NCI-H510A (cell line): ENCODE measurements around the gene CRB3.
A peak's percentile ranks its signal among the peaks of the same experiment; 100 is the strongest.

ENCODE experiments used
- DNase-seq: peaks from one replicate; lab custom pipeline; 2025; lab: John Stamatoyannopoulos, UW

The CRB3 gene

GRCh38 chr19:6433165-6433564 is 30.9 kb upstream of the CRB3 start:
- DNase-seq, result no peak

GRCh38 chr19:6433663-6434062 is 30.4 kb upstream of the CRB3 start, which contains the start of gene SLC25A41:
TSS of gene SLC25A41 (minus strand) at chr19:6433763. CDS start at chr19:6433693, 70 bp downstream.
- no peak for DNase-seq

- no peak for DNase-seq
Measured at GRCh38 chr19:6439743-6440142, 24.3 kb upstream of the CRB3 start.

DNA sequence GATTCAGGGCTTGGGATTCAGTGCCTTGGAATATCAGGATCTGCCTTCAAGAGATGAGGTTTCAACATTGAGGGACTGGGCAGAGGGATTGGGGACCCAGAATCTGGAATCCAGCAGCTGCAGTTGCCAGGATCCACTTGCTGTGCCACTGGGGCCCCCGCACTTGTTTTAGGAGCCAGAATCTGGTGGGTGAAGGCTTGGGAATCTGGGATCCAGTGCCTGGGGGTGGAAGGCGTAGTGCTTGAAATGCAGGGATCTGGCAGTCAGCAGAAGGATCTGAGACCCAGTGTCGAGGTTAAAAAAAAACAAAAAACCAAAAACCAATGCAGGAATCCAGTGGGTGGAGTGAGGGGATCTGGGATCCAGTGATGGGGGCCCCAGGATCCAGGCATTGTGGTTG is 23.2 kb upstream of the CRB3 start:
- DNase-seq, result no peak

- no peak for DNase-seq
Measured at GRCh38 chr19:6442087-6442688, 21.9 kb upstream of the CRB3 start.

DNA sequence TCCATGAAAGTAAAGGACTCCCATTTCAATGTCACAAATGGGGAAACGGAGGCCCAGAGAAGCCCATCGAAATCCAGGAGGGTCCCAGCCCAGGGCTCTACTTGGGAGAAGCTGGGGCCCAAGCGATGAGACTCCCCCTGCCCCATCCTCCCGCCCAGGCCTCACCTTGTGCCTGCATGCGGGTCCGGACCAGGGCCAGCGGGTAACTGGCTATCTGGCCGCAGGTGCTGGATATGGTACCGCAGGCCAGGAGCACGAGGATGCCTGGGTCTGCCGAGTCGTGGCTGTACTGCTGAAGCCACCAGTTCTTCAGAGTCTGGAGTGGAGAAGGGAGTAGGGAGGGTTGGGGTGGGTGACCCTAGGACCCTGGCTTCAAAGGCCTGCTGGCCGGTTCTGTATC is 20.1 kb upstream of the CRB3 start:
- no peak for DNase-seq

GRCh38 chr19:6446452-6446851 is 17.6 kb upstream of the CRB3 start:
- no peak for DNase-seq

DNA sequence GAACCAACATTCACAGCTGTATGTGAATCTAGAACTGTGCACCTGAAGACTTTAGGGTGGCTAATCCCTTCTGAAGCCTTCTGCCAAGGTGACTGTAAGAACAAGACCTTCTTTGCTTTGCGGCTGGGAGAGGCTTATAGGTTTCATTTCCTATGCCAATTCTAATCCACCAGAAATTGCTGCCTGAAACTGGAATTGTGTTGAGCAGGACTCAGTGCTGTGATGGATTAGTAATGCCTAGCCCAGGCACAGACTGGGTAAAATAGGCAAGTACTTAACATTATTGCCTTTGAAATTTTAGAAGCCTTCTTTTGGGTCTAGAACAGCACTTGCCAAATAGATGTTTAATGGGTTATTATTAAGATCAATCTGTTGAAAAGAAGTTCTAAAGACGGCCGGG is 16.0 kb upstream of the CRB3 start:
- DNase-seq, result no peak

- no peak for DNase-seq
Measured at GRCh38 chr19:6450166-6450565, 13.9 kb upstream of the CRB3 start.

- no peak for DNase-seq
Measured at GRCh38 chr19:6451583-6452222, 12.4 kb upstream of the CRB3 start.

- no peak for DNase-seq
Measured at GRCh38 chr19:6452223-6452614, 11.9 kb upstream of the CRB3 start.

DNA sequence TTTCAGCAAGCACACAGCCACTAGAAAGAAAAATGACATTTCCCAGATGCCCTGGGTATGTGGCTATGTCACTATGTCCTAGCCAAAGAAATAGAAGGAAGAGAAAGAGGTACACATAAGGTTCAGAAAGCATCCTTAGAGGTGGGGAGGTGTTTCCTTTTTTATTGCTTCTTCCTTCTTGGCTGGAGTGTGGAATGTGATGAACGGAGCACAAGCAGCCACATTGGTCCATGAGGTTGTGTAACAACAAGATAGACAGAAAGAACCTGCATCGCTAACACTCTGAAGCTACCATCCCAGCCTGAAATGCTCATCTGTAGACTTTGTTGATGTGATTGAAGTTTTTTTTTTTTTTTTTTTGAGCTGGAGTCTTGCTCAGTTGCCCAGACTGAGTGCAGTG is 11.2 kb upstream of the CRB3 start:
- no peak for DNase-seq

GRCh38 chr19:6453951-6454565 is 10.0 kb upstream of the CRB3 start:
- DNase-seq, result no peak

DNA sequence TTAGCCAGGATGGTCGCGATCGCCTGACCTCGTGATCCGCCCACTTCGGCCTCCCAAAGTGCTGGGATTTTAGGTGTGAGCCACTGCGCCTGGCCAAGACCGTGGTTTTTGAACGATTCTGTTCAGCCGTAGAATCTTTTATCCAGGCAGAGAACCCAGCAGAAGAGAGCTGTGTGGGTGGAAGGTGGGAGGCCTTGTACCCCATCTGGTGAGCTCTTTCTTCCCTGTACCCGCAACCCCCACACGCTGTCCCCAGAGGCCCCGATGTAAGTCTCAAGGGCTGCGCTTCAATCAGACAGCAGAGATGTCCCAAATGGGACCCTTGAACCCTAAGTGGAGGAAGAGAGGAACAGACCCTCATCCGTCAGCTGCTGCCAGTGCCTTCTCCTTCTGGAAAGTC is 8.1 kb upstream of the CRB3 start:
- DNase-seq, result no peak

- DNase-seq, result no peak
Measured at GRCh38 chr19:6457958-6458694, 5.9 kb upstream of the CRB3 start.

- no peak for DNase-seq
Measured at GRCh38 chr19:6458695-6459261, 5.3 kb upstream of the CRB3 start.

DNA sequence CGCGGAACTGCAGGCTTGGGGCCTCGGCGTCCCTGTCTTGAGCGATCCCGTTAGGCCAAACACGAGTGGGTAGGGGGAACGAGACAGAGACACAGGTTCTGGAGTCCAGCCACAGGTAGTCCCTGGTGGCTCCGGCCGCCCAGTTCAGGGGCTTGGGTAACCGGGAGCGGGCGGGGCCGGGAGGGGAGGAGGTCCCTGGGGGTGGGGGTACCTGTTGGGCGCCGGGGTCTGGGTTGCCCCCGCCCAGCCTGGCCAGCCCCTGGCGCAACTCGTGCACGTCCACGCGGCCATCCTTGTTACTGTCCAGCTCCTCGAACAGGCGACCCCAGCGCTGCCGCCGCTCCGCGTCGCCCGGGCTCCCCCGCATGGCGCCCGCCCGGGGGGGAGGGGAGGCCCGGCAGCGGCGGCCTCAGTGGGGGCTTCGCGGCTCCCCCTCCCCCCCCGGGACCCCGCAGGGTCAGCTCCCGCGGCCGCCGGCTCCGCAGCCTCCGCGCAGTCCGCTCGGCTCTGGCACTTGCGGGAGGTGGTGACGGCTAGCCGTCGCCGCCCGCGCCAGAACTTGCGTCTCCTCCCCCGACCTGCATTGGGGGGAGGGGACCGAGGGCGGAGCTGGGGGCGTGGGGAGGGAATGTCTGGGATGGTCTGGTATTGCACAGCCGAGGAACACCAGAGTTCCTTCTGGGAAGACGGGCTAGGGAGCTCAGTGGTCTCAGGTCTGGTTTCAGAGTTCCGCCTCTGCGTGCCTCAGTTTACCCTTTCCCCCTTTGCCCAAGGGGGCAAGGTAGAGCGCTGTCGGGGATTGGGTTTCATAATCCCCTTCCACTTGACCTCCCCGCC is 4.6 kb upstream of the CRB3 start, which contains the start of gene SLC25A23:
Gene SLC25A23 (minus strand): TSS at position 531 of the 837 bp plus-strand sequence. CDS start 164 bp downstream, at position 367.
- DNase-seq, result peak; percentile 22

DNA sequence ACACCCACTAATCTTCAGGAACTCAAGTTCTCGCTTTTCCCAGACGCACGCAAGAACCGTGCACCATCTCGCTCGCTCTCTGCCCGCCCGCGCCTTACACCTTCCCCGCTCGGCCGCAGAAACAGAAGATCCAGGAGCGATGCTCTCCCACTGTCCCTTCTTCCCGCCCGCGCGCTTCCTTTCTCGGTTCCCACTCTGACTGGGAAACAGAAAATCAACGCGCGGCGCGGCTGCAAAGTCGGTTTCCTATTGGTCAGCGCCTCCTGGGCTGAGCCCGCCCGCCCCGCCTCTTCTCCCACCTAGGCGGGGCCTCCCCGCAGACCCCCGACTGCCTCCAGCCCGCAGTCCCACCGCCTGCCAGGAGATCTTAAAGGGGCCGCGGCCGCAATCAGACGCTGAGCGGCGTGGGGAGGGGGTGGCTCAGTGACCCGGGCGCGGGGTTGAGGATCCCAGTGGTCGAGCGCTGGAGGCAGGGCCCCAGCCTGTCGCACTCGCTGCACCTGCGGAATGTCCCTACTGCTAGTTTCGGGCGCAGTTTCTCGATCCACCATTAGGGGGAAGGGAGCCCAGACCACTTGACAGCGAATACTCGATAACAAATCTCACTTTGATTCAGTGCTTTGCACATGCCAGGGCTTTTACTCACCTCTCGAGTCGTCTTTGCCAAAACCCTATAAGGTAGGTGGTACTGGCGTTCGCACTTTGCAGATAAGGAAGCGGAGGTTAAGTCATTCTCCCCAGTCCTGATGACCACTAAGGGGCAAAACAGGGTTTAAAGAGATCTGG is 3.8 kb upstream of the CRB3 start:
- DNase-seq, result peak; percentile 97

- no peak for DNase-seq
Measured at GRCh38 chr19:6465006-6465405, 935 bp downstream of the CRB3 start.

DNA sequence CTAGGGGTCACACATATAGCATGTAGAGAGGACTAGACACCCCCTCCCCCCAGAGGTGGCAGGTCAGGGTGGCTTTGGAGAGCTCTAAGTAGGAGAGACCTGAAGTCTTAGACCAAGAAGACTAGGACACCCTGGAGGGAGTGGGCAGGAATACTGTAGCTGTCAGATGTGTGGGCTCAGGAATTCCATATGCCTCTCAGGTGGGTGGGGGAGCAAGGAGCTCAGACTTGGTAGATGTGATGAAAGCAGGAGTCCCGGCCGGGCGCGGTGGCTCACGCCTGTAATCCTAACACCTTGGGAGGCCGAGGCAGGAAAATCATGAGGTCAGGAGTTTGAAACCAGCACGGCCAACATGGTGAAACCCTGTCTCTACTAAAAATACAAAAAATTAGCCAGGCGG is 1.6 kb downstream of the CRB3 start:
- DNase-seq, result no peak
